Brain microvascular endothelial cell (primary cell): Measurements from ENCODE around the gene SMIM31.

Source experiments
- DNase-seq: peaks from one replicate; pipeline ENCODE4 v3.0.0-alpha.2; 2020
- H3K27ac ChIP-seq: fragments of 250-450 bp; sonication (Bioruptor Pico); 2 replicates; pipeline ENCODE4 v1.5.1; 2020; ENCODE audit warnings: mild to moderate bottlenecking, moderate library complexity
- H3K27me3 ChIP-seq: fragments of 250-450 bp; sonication (Bioruptor Pico); replicated peaks from 2 replicates; pipeline ENCODE4 v1.5.1; 2020; ENCODE audit warnings: mild to moderate bottlenecking
- H3K36me3 ChIP-seq: fragments of 250-450 bp; sonication (Bioruptor Pico); replicated peaks from 2 replicates; pipeline ENCODE4 v1.5.1; 2020; ENCODE audit warnings: mild to moderate bottlenecking
- H3K4me3 ChIP-seq: 2 replicates; pipeline ENCODE4 v1.5.1; 2011; ENCODE audit warnings: low read depth, mild to moderate bottlenecking, control low read depth, low read length, moderate library complexity
- in situ Hi-C: cut with HindIII; loops from 2 replicates; pipeline ENCODE4 v1.10.0; 2017; ENCODE audit warnings: low sequenced_read_pairs, low pct_ligation_motif_present
- TF ChIP-seq, protein P1 (sequence below): IDR thresholded peaks from 2 replicates; pipeline ENCODE4 v1.5.1; 2011; ENCODE audit warnings: low read depth, mild to moderate bottlenecking, moderate library complexity, low read length, control low read depth, inconsistent platforms; ENCODE audit errors: missing control alignments

SMIM31 gene

DNA sequence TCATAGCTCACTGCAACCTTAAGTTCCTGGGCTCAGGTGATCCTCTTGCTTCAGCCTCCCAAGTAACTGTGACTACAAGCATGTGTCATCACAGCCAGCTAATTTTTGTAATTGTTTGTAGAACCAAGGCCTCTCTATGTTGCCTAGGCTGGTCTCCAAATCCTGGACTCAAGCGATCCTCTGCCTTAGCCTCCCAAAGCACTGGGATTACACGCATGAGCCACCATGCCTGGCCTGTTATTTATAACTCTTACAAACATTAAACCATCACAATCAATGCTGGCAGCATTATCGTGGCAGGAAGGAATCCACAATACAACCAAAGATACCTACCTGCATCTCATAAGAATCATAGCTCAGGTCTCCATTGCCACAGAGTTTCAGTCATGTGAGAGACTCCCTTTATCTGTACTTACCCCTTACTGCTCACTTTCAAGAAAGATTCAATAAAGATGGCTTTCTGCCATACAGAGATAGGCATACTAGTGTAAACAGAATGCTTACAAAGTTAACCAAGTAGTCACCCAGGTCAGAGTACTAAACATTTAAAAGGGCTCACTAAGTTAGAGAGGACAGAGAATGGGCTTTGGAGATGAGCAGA is 48.5 kb downstream of the SMIM31 start:
- DNase-seq, result no peak
- no peak overlapping the region for H3K27ac ChIP-seq
- no peak overlapping the region for H3K4me3 ChIP-seq
- no peaks in the 10 kb centered on the region for H3K27me3 ChIP-seq
- TF ChIP-seq, protein P1, sequence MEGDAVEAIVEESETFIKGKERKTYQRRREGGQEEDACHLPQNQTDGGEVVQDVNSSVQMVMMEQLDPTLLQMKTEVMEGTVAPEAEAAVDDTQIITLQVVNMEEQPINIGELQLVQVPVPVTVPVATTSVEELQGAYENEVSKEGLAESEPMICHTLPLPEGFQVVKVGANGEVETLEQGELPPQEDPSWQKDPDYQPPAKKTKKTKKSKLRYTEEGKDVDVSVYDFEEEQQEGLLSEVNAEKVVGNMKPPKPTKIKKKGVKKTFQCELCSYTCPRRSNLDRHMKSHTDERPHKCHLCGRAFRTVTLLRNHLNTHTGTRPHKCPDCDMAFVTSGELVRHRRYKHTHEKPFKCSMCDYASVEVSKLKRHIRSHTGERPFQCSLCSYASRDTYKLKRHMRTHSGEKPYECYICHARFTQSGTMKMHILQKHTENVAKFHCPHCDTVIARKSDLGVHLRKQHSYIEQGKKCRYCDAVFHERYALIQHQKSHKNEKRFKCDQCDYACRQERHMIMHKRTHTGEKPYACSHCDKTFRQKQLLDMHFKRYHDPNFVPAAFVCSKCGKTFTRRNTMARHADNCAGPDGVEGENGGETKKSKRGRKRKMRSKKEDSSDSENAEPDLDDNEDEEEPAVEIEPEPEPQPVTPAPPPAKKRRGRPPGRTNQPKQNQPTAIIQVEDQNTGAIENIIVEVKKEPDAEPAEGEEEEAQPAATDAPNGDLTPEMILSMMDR, result no peak
- in situ Hi-C loops, result no loop called here
- H3K36me3 ChIP-seq, result no peaks in the 10 kb centered on the region

DNA sequence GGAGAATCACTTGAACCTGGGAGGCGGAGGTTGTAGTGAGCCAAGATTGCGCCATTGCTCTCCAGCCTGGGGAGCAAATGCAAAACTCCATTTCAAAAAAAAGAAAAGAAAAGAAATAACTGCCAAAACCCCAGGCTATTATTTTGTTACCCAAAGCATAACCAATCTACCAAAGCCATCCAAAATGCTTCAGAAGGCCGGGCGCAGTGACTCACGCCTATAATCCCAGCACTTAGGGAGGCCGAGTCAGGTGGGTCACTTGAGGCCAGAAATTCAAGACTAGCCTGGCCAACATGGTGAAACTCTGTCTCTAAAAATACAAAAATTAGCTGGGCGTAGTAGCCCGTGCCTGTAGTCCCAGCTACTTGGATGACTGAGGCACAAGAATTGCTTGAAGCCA is 49.8 kb downstream of the SMIM31 start:
- TF ChIP-seq, protein P1, result no peak
- in situ Hi-C loops, result no loop called here
- Histone ChIP-seq H3K27me3 (no peaks in the 10 kb centered on the region), H3K36me3 (no peaks in the 10 kb centered on the region), H3K4me3 (no peak overlapping the region), H3K27ac (no peak overlapping the region)
- no peak for DNase-seq

DNA sequence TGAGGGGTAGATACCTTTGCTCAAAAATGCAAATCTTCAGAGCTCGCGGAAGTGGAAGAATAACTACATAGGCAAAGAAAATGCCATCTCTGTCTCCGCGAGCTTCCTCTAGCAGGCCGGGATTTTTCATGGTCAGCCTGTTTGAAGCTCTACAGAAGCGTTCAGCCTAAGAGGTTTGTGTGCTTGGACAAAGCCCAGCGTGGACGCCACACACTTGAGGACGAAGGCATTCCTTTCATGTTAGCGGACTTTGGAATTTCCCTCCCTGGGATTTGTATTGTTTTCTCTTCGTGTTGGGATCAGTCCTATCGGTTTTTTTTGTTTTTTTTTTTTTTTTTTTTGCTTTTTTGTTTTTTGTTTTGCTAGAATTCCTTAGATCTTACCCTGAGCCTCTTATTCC is 53.7 kb downstream of the SMIM31 start:
- DNase-seq, result peak; percentile 16
- no peak overlapping the region for H3K27ac ChIP-seq
- no peaks in the 10 kb centered on the region for H3K36me3 ChIP-seq
- TF ChIP-seq, protein P1, result no peak
- in situ Hi-C loops, result no loop called here
- H3K27me3 ChIP-seq, result no peaks in the 10 kb centered on the region
- H3K4me3 ChIP-seq, result no peak overlapping the region

DNA sequence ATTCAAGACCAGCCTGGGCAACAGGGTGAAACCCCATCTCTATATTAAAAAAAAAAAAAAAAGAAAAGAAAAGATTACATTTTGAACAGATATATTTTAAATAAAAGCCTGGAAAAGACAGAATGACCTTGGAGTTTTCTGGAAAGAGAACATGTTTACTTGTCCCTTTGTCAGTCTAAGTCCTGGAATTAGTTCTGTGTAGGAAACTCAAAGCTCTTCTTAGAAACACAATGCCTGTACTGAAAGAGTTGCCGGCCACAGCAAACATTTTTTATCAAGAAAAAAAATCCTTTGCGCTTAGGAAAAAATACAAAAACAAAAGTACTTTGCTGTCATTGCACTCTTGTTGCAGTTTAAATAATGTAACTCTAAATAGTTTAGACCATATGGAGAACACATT is 59.6 kb downstream of the SMIM31 start:
- DNase-seq, result no peak
- no peak overlapping the region for H3K27ac ChIP-seq
- TF ChIP-seq, protein P1, result no peak
- H3K27me3 ChIP-seq, result no peaks in the 10 kb centered on the region
- H3K36me3 ChIP-seq, result no peaks in the 10 kb centered on the region
- in situ Hi-C loops, result no loop called here
- H3K4me3 ChIP-seq, result no peak overlapping the region

DNA sequence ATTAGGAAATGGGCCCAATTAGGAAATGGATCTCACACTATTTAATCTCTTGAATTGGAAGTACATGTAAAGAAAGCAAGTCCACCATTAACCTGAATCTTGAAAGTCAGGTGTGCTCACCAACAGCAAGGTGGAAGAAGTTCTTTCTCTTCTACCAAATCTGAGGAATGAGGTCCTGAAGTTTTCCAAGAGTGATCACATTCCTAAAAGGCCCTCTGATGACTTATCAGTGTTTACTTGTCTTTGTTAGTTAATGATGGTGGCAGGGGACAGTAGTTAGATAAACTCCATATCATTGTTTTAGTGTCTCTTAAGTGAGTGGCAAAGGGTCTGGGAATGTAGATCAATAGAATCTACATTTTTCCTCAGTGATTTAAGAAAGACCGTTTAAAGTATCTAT is 61.8 kb downstream of the SMIM31 start:
- in situ Hi-C loops, result no loop called here
- no peak overlapping the region for H3K27ac ChIP-seq
- DNase-seq, result no peak
- no peaks in the 10 kb centered on the region for H3K27me3 ChIP-seq
- TF ChIP-seq, protein P1, result no peak
- H3K36me3 ChIP-seq, result no peaks in the 10 kb centered on the region
- H3K4me3 ChIP-seq, result no peak overlapping the region

DNA sequence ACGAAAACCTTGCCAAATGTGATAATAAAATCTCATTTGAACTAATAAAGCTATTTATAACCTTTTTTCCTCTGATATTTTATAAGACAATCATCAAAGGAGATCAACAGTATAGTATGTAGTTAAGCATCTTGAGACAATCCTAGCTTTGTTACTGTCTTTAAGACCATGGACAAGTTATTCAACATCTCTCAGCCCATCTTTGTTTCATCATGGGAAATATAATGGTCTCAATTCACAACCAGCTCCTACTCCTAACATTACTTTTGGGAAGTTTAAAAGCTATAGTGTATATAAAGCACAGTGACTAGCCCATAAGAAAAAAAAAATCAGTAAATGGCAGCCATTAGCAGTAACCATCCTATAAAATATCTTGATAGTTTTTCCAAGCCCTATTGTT is 65.4 kb downstream of the SMIM31 start:
- TF ChIP-seq, protein P1, result no peak
- H3K27ac ChIP-seq, result no peak overlapping the region
- no peak for DNase-seq
- no peaks in the 10 kb centered on the region for H3K36me3 ChIP-seq
- no peak overlapping the region for H3K4me3 ChIP-seq
- no peaks in the 10 kb centered on the region for H3K27me3 ChIP-seq
- in situ Hi-C loops, result no loop called here
